ENCODE measurements around the gene NOC3L. TPM values are rescaled to one million over a fixed set of nuclear protein-coding genes. Genes with fewer than 3 reads are reported as not detected.

Gene NOC3L
- total and polyA plus RNA-seq, 2 donors (not counting 1 experiment from before 2014, with no cell fraction given): 10.2 to 42.0 TPM

DNA sequence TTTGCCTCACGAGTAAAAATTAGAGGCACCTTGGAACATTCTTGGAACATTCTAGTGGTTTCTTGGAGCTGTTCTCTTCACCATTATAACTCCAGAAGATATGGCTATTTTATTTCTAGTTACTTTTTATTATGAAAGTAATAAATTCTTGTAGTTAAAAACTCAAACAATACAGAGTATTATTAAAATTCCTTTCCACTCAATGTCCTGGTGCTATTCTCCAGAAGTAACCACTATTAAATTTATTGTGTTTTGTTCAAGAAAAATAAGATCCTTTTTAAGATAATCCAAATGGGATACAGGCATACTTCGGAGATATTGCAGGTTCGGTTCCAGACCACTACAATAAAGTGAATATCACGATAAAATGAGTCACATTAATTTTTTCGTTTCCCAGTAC, 68.6 kb downstream of the NOC3L start:
- H3K27me3 Mint-ChIP-seq: peaks cover 49% of the 10 kb centered on the region

GRCh38 chr10:94293354-94293753, 69.4 kb downstream of the NOC3L start:
- Histone ChIP-seq H3K4me3 (ENCODE audit: control extremely low read depth in 1 of 5, extremely low read depth in 1 of 5, insufficient read depth in 1 of 5, low read depth in 2 of 5, low read length in 4 of 5) (no peak overlapping the region), H3K27ac (ENCODE audit: low read length in 2 of 2) (no peak overlapping the region), H3K4me1 (ENCODE audit: control insufficient read depth in 2 of 2, insufficient read depth in 2 of 2, low read length in 2 of 2) (no peaks in the 10 kb centered on the region), H3K36me3 (replicated peaks in 1 of 2; ENCODE audit: control extremely low read depth in 1 of 2, control insufficient read depth in 1 of 2, extremely low read depth in 1 of 2, insufficient read depth in 2 of 2, low read length in 1 of 2) (no peaks in the 10 kb centered on the region), H2AFZ (ENCODE audit: insufficient read depth, low read depth, low read length, poor library complexity, severe bottlenecking) (no peak overlapping the region), H3K9me3 (ENCODE audit: control extremely low read depth in 1 of 3, control insufficient read depth in 2 of 3, insufficient read depth in 1 of 3, low read length in 2 of 3) (no peaks in the 10 kb centered on the region), H3K4me2 (replicated peaks; ENCODE audit: low read depth, low read length, poor library complexity, severe bottlenecking) (no peak overlapping the region), H4K20me1 (ENCODE audit: control insufficient read depth, insufficient read depth, low read length, poor library complexity, severe bottlenecking) (no peaks in the 10 kb centered on the region), H3K27me3 (replicated peaks in 1 of 4; ENCODE audit: control extremely low read depth in 1 of 4, control insufficient read depth in 3 of 4, insufficient read depth in 4 of 4, low read length in 3 of 4) (peaks cover 0 to 5% (median 2%) of the 10 kb centered on the region in 4 experiments), H3K79me2 (ENCODE audit: control insufficient read depth, insufficient read depth, low read length) (no peaks in the 10 kb centered on the region), H3K9ac (ENCODE audit: low read length) (no peak overlapping the region)
- intact Hi-C loops (cut with micrococcal nuclease): no loop called here
- ChIA-PET CTCF (interaction anchor here (0.7 kb wide), 1 partner anchor 151 kb away, joined by 3 read pairs; no protein-coding TSS in a partner anchor), POLR2A (no interaction called here)
- no peaks in the 10 kb centered on the region for H3K4me1 Mint-ChIP-seq
- WGBS (ENCODE audit: insufficient coverage): no CpG with 5 or more reads among the region's 1 CpG
- peaks cover 44% of the 10 kb centered on the region for H3K27me3 Mint-ChIP-seq
- no peaks in the 10 kb centered on the region for H3K9me3 Mint-ChIP-seq (ENCODE audit: insufficient read depth)
- ATAC-seq (ENCODE audit: low read depth): no peak
- DNase-seq: no peak
- H3K4me3 Mint-ChIP-seq: no peak overlapping the region
- no peak for TF ChIP-seq EZH2 (IDR thresholded peaks at IDR 0.05; ENCODE audit: borderline replicate concordance, insufficient read depth, low read depth, low read length, poor library complexity, severe bottlenecking)
- TF ChIP-seq, protein P1, sequence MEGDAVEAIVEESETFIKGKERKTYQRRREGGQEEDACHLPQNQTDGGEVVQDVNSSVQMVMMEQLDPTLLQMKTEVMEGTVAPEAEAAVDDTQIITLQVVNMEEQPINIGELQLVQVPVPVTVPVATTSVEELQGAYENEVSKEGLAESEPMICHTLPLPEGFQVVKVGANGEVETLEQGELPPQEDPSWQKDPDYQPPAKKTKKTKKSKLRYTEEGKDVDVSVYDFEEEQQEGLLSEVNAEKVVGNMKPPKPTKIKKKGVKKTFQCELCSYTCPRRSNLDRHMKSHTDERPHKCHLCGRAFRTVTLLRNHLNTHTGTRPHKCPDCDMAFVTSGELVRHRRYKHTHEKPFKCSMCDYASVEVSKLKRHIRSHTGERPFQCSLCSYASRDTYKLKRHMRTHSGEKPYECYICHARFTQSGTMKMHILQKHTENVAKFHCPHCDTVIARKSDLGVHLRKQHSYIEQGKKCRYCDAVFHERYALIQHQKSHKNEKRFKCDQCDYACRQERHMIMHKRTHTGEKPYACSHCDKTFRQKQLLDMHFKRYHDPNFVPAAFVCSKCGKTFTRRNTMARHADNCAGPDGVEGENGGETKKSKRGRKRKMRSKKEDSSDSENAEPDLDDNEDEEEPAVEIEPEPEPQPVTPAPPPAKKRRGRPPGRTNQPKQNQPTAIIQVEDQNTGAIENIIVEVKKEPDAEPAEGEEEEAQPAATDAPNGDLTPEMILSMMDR (IDR thresholded peaks at IDR 0.05): no peak
- H3K27ac Mint-ChIP-seq: no peak overlapping the region

More for the DNA sequence above, 68.6 kb downstream of the NOC3L start:
- ATAC-seq (ENCODE audit: low read depth): no peak
- Histone ChIP-seq H3K4me3 (ENCODE audit: control extremely low read depth in 1 of 5, extremely low read depth in 1 of 5, insufficient read depth in 1 of 5, low read depth in 2 of 5, low read length in 4 of 5) (no peak overlapping the region), H3K9me3 (ENCODE audit: control extremely low read depth in 1 of 3, control insufficient read depth in 2 of 3, insufficient read depth in 1 of 3, low read length in 2 of 3) (no peaks in the 10 kb centered on the region), H3K9ac (ENCODE audit: low read length) (no peak overlapping the region), H3K4me1 (ENCODE audit: control insufficient read depth in 2 of 2, insufficient read depth in 2 of 2, low read length in 2 of 2) (no peaks in the 10 kb centered on the region), H3K4me2 (replicated peaks; ENCODE audit: low read depth, low read length, poor library complexity, severe bottlenecking) (no peak overlapping the region), H3K36me3 (replicated peaks in 1 of 2; ENCODE audit: control extremely low read depth in 1 of 2, control insufficient read depth in 1 of 2, extremely low read depth in 1 of 2, insufficient read depth in 2 of 2, low read length in 1 of 2) (no peaks in the 10 kb centered on the region), H3K27me3 (replicated peaks in 1 of 4; ENCODE audit: control extremely low read depth in 1 of 4, control insufficient read depth in 3 of 4, insufficient read depth in 4 of 4, low read length in 3 of 4) (peaks cover 0 to 3% (median 0%) of the 10 kb centered on the region in 4 experiments), H2AFZ (ENCODE audit: insufficient read depth, low read depth, low read length, poor library complexity, severe bottlenecking) (no peak overlapping the region), H4K20me1 (ENCODE audit: control insufficient read depth, insufficient read depth, low read length, poor library complexity, severe bottlenecking) (no peaks in the 10 kb centered on the region), H3K27ac (ENCODE audit: low read length in 2 of 2) (no peak overlapping the region), H3K79me2 (ENCODE audit: control insufficient read depth, insufficient read depth, low read length) (no peaks in the 10 kb centered on the region)
- no peak for DNase-seq
- Mint-ChIP-seq H3K4me3 (no peak overlapping the region), H3K9me3 (ENCODE audit: insufficient read depth) (no peaks in the 10 kb centered on the region), H3K4me1 (no peaks in the 10 kb centered on the region), H3K27ac (no peak overlapping the region)
- POLR2A ChIA-PET: no interaction called here
- intact Hi-C loops (cut with micrococcal nuclease): no loop called here
- TF ChIP-seq EZH2 (IDR thresholded peaks at IDR 0.05; ENCODE audit: borderline replicate concordance, insufficient read depth, low read depth, low read length, poor library complexity, severe bottlenecking): no peak
- TF ChIP-seq, protein P1 (IDR thresholded peaks at IDR 0.05): no peak
- CTCF ChIA-PET: interaction anchor here (0.7 kb wide), 1 partner anchor 150 kb away, joined by 3 read pairs; no protein-coding TSS in a partner anchor
- WGBS (ENCODE audit: insufficient coverage): no CpG with 5 or more reads among the region's 5 CpGs

Data from B cell (primary cell).